Osteocyte (in vitro differentiated cells): Measurements from ENCODE around the gene OSBPL5. TPM values are rescaled to one million over a fixed set of nuclear protein-coding genes. Genes with fewer than 3 reads are reported as not detected.
A peak's percentile ranks its signal among the peaks of the same experiment; 100 is the strongest.

Experiments
- DNase-seq: peaks from one replicate; pipeline ENCODE4 v3.0.0; 2021; ENCODE audit warnings: mixed read lengths; ENCODE audit not compliant: unreplicated experiment; ENCODE audit errors: extremely low spot score
- H3K27ac Mint-ChIP-seq: one replicate; pipeline ENCODE4 v1.8.0; 2021; ENCODE audit warnings: mild to moderate bottlenecking, mixed read lengths; ENCODE audit not compliant: unreplicated experiment
- H3K27me3 Mint-ChIP-seq: one replicate; pipeline ENCODE4 v1.8.0; 2021; ENCODE audit warnings: mixed read lengths; ENCODE audit not compliant: unreplicated experiment
- H3K36me3 Mint-ChIP-seq: one replicate; pipeline ENCODE4 v1.8.0; 2021; ENCODE audit warnings: mixed read lengths; ENCODE audit not compliant: unreplicated experiment
- H3K4me1 Mint-ChIP-seq: one replicate; pipeline ENCODE4 v1.8.0; 2021; ENCODE audit warnings: mixed read lengths; ENCODE audit not compliant: unreplicated experiment
- H3K4me3 Mint-ChIP-seq: one replicate; pipeline ENCODE4 v1.8.0; 2021; ENCODE audit warnings: mild to moderate bottlenecking, moderate library complexity, mixed read lengths; ENCODE audit not compliant: unreplicated experiment
- H3K9me3 Mint-ChIP-seq: one replicate; pipeline ENCODE4 v1.8.0; 2021; ENCODE audit warnings: mixed read lengths; ENCODE audit not compliant: unreplicated experiment
- CTCF ChIP-seq: fragments of 200-600 bp; sonication (generic); IDR thresholded peaks from 2 replicates; pipeline ENCODE4 v1.5.0; 2021; ENCODE audit warnings: antibody characterized with exemption, mild to moderate bottlenecking, moderate library complexity
- total RNA-seq: library from RNA; stranded (reverse); gene quantifications from 2 replicates; pipeline ENCODE4 v1.2.1, GENCODE V29; 2021

The OSBPL5 gene
- total RNA-seq, 1 donor from 2014 or later, result 47.9 TPM

DNA sequence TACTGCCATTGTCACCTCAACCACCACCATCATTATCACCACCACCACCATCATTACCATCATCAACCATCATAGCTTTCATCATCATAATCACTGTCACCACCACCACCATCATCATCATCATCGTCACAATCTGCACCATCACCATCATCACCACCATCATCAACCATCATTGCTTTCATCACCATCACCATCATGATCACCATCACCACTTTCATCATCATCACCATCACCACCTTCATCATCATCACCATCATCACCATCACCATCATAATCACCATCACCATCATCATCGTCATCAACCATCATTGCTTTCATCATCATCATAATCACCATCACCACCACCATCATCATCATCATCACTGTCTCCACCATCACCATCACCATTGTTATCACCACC is 8.7 kb upstream of the OSBPL5 start:
- Mint-ChIP-seq H3K27me3 (no peaks in the 10 kb centered on the region), H3K27ac (no peak overlapping the region), H3K9me3 (peaks cover 9% of the 10 kb centered on the region), H3K36me3 (no peaks in the 10 kb centered on the region), H3K4me3 (no peak overlapping the region), H3K4me1 (peaks cover 17% of the 10 kb centered on the region)
- no peak for TF ChIP-seq CTCF
- DNase-seq, result no peak

DNA sequence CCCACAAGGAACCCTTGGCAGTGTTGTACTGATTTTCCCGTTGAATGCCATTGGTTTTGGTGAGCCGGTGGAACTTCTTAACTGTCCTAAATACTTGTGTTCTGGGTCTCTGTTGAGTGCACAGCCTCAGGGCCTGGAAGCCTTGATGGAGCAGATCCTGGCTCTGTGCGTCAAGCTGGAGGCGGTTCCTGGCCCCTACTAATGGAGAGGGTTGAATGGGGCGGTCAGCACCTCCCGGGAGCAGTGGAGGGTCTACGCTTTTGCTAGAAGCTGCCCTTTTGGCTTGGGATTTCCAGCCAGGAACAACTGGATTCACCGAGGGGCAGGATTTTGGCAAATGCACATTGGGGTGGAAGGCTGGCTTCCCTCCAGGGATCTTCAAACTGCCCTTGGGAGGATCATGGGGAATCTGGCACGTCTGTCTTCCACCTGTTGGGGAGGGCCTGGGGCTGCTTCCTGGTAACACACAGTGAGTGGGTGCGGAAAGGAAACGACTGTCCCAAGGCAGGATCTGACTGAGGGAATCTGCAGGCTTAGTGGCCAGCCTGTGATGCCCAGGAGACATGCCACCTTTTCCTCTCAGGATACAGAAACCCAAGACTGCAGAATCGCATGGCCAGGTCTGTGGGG is 6.9 kb upstream of the OSBPL5 start:
- Mint-ChIP-seq H3K9me3 (peaks cover 9% of the 10 kb centered on the region), H3K4me1 (peaks cover 14% of the 10 kb centered on the region), H3K36me3 (no peaks in the 10 kb centered on the region), H3K27me3 (no peaks in the 10 kb centered on the region), H3K27ac (no peak overlapping the region), H3K4me3 (no peak overlapping the region)
- no peak for TF ChIP-seq CTCF
- DNase-seq, result no peak

DNA sequence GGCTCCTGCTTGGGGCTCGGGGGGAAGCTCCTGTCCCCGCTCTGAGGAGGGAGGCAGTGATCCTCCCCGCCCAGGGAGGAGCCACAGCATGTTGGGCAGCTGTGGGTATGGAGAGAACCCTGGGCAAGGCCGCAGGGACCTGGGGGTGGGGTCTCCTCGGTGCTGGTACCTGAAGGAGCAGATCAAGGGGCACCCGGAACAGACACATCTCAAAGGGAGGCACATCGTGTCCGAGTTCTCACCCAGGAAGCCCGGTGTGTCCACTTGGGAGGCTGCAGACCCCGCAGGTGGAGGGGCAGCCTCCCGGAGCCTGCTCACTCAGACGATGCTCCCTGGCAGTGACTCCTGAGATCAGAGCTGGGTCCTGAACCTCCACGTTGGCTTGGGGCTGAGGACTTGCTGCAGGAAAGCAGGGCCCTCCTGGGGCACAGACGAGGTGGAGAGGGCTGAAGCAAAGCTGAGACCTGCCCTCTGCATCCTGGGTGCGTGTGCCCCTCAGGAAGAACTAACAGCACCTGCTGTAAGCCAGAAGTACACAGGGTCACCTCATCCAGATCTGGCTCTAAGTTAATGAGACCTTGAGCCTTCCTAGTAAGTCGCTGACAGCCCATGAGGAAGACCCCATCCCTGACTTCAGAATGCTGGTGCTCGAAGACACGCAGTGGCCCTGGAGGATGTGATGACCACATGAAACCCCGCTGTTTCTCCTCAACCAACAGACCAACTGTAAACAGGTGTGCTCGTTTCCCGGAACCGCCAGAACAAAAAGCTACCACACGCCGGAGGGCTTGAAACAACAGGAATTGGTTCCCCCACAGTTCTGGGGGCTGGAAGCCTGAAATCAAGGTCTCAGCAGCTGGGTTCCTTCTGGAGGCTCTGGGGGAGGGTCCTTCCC is 5.9 kb upstream of the OSBPL5 start:
- no peak for DNase-seq
- no peak for TF ChIP-seq CTCF
- Mint-ChIP-seq H3K36me3 (no peaks in the 10 kb centered on the region), H3K4me1 (peaks cover 17% of the 10 kb centered on the region), H3K27me3 (no peaks in the 10 kb centered on the region), H3K4me3 (no peak overlapping the region), H3K9me3 (peaks cover 8% of the 10 kb centered on the region), H3K27ac (no peak overlapping the region)

DNA sequence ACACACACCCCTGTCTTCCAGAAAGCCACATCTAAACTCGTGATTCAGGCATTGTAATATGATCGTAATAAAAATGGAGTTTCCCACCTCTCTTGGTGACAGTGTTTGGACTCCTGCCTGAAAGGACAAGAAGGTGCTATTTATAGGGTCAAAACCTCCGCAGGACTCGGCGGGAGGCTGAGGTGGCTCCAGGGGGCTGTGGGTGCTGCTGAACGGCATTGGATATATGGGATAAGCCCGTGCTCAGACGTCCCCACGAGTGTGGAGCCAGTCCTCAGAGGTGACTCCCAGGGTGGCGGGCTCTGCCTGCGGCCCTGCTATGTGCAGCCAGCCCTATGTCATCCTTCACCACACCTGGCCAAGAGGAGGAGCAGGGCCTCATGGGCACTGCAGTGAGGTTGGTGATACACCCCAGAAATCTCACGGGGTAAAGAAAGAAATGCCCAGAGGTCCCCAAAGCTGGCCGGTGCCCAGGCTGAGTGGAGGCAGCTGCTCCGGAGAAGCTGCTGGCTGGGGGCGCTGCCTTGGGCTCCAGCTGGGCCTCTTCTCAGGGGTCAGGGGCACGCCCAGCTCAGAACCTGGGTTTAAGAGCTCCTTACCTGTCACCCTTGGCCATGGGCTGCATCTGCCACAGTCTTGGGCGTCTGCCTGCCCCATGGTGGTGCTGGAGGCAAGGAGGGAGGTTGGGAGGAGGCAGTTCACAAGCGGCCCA is 5.1 kb upstream of the OSBPL5 start:
- no peaks in the 10 kb centered on the region for H3K36me3 Mint-ChIP-seq
- H3K27ac Mint-ChIP-seq, result peak overlapping the region; percentile 64
- no peak for DNase-seq
- no peaks in the 10 kb centered on the region for H3K27me3 Mint-ChIP-seq
- no peaks in the 10 kb centered on the region for H3K9me3 Mint-ChIP-seq
- no peak overlapping the region for H3K4me3 Mint-ChIP-seq
- H3K4me1 Mint-ChIP-seq, result peaks cover 22% of the 10 kb centered on the region
- no peak for TF ChIP-seq CTCF
